Measurements from ENCODE around the gene YIF1A.
"Not testable (repeated sequence)": the region's sequence is repeated elsewhere in the genome, so short reads cannot be mapped to it uniquely, and the experiment has no call there.

DNA sequence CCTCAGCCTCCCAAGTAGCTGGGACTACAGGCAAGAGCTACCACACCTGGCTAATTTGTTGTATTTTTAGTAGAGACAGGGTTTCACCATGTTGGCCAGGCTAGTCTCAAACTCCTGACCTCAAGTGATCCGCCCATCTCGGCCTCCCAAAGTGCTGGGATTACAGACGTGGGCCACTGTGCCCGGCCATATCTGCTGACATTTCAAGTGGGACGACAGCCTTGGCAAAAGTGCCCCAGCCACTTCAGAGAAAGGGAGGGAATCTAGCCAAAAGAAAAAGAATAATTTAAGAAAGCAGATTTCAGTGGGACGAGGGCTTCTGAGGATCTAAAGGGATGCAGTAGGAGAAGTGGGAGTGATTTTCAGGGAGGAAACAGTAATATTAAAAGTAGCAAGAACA, 35.9 kb downstream of the YIF1A start:
- not testable (repeated sequence) for TF ChIP-seq EZH2 (IDR thresholded peaks at IDR 0.05; ENCODE audit: borderline replicate concordance, low read depth, low read length, severe bottlenecking)
- TF ChIP-seq, protein P1, sequence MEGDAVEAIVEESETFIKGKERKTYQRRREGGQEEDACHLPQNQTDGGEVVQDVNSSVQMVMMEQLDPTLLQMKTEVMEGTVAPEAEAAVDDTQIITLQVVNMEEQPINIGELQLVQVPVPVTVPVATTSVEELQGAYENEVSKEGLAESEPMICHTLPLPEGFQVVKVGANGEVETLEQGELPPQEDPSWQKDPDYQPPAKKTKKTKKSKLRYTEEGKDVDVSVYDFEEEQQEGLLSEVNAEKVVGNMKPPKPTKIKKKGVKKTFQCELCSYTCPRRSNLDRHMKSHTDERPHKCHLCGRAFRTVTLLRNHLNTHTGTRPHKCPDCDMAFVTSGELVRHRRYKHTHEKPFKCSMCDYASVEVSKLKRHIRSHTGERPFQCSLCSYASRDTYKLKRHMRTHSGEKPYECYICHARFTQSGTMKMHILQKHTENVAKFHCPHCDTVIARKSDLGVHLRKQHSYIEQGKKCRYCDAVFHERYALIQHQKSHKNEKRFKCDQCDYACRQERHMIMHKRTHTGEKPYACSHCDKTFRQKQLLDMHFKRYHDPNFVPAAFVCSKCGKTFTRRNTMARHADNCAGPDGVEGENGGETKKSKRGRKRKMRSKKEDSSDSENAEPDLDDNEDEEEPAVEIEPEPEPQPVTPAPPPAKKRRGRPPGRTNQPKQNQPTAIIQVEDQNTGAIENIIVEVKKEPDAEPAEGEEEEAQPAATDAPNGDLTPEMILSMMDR (IDR thresholded peaks at IDR 0.05; ENCODE audit: borderline replicate concordance, extremely low read depth, low read length, poor library complexity, severe bottlenecking), result not testable (repeated sequence)

Measured in DND-41 (cell line).